Measurements from ENCODE around the gene HOMER3.
"Not testable (repeated sequence)": the region's sequence is repeated elsewhere in the genome, so short reads cannot be mapped to it uniquely, and the experiment has no call there.

Gene HOMER3

GRCh38 chr19:18922228-18922985 is 18.6 kb downstream of the HOMER3 start:
- DNase-seq (ENCODE audit: low read depth) = no peak

GRCh38 chr19:18921593-18921992 is 19.4 kb downstream of the HOMER3 start:
- DNase-seq (ENCODE audit: low read depth) = no peak

- DNase-seq (ENCODE audit: low read depth) = no peak
Observed at GRCh38 chr19:18920400-18920799, 20.6 kb downstream of the HOMER3 start.

- DNase-seq (ENCODE audit: low read depth) = no peak
Observed at GRCh38 chr19:18919900-18920214, 21.2 kb downstream of the HOMER3 start.

GRCh38 chr19:18919086-18919899 is 21.7 kb downstream of the HOMER3 start, which contains the start of the genes COPE and DDX49:
Gene COPE (minus strand): TSS chr19:18919387. CDS start chr19:18919348, 39 bp downstream.
Gene DDX49 (plus strand): TSS chr19:18919715. CDS start chr19:18919742, 27 bp downstream.
- DNase-seq (ENCODE audit: low read depth) = peak; percentile 100

- not testable (repeated sequence) for DNase-seq (ENCODE audit: low read depth)
Observed at GRCh38 chr19:18917593-18917992, 23.4 kb downstream of the HOMER3 start.

GRCh38 chr19:18915639-18916038 is 25.4 kb downstream of the HOMER3 start:
- DNase-seq (ENCODE audit: low read depth) = peak; percentile 48

- DNase-seq (ENCODE audit: low read depth) = no peak
Observed at GRCh38 chr19:18913466-18913865, 27.6 kb downstream of the HOMER3 start.

GRCh38 chr19:18912933-18913332 is 28.1 kb downstream of the HOMER3 start:
- no peak for DNase-seq (ENCODE audit: low read depth)

- no peak for DNase-seq (ENCODE audit: low read depth)
Observed at GRCh38 chr19:18910801-18911436, 30.1 kb downstream of the HOMER3 start.

GRCh38 chr19:18910010-18910409 is 31.0 kb downstream of the HOMER3 start:
- DNase-seq (ENCODE audit: low read depth) = no peak

GRCh38 chr19:18908917-18909619 is 31.9 kb downstream of the HOMER3 start:
- no peak for DNase-seq (ENCODE audit: low read depth)

GRCh38 chr19:18906605-18907519 is 34.2 kb downstream of the HOMER3 start:
- DNase-seq (ENCODE audit: low read depth) = no peak

GRCh38 chr19:18905513-18906236 is 35.3 kb downstream of the HOMER3 start:
- DNase-seq (ENCODE audit: low read depth) = no peak

GRCh38 chr19:18905058-18905456 is 36.0 kb downstream of the HOMER3 start:
- no peak for DNase-seq (ENCODE audit: low read depth)

- no peak for DNase-seq (ENCODE audit: low read depth)
Observed at GRCh38 chr19:18904334-18905057, 36.5 kb downstream of the HOMER3 start.

- DNase-seq (ENCODE audit: low read depth) = no peak
Observed at GRCh38 chr19:18903156-18904037, 37.6 kb downstream of the HOMER3 start.

- not testable (repeated sequence) for DNase-seq (ENCODE audit: low read depth)
Observed at GRCh38 chr19:18902519-18902918, 38.5 kb downstream of the HOMER3 start.

- no peak for DNase-seq (ENCODE audit: low read depth)
Observed at GRCh38 chr19:18901491-18901890, 39.5 kb downstream of the HOMER3 start.

All from EH (cell line).